Transverse colon (tissue), 4 donors: ENCODE measurements around the gene CENPF. TPM values are rescaled to one million over a fixed set of nuclear protein-coding genes. Genes with fewer than 3 reads are reported as not detected.

Experiments
- DNase-seq: peaks from one replicate; pipeline ENCODE4 v3.0.0-alpha.2; 2019
- H3K27ac ChIP-seq, 4 donors: fragments of 200-600 bp; sonication (generic); 2 replicates each; pipeline ENCODE4 v1.5.1; 2016 to 2018; ENCODE audit warnings: inconsistent platforms in 4 of 4
- H3K27me3 ChIP-seq: fragments of 200-600 bp; sonication (generic); 2 replicates; pipeline ENCODE4 v1.5.1; 2017; ENCODE audit warnings: inconsistent platforms
- H3K36me3 ChIP-seq, 4 donors: fragments of 200-600 bp; sonication (generic); 2 replicates each; pipeline ENCODE4 v1.5.1; 2017 to 2019; ENCODE audit warnings: inconsistent platforms in 4 of 4
- H3K4me1 ChIP-seq, 4 donors: fragments of 200-600 bp; sonication (generic); 2 replicates each; pipeline ENCODE4 v1.5.1; 2017 to 2020; ENCODE audit warnings: inconsistent platforms in 4 of 4
- H3K4me3 ChIP-seq, 4 donors: fragments of 200-600 bp; sonication (generic); 1 replicate in 1 of 4; 2 replicates in 3 of 4; pipeline versions ENCODE4 v1.5.1 to v1.6.1; 2017 to 2019; ENCODE audit warnings: inconsistent platforms in 4 of 4
- H3K9me3 ChIP-seq, 2 donors: fragments of 200-600 bp; sonication (generic); 2 replicates each; pipeline ENCODE4 v1.5.1; 2017 to 2019; ENCODE audit warnings: inconsistent platforms in 2 of 2
- CTCF ChIP-seq, 5 experiments: fragments of 200-600 bp in 3 of 5; fragments of 450-650 bp in 2 of 5; sonication (generic) in 3 of 5; IDR thresholded peaks; 1 replicate in 2 of 5; 2 replicates in 3 of 5; pipeline ENCODE4 v1.5.1; 2016 to 2017; ENCODE audit warnings: antibody characterized with exemption in 5 of 5, inconsistent platforms in 3 of 5, mild to moderate bottlenecking in 2 of 5, moderate library complexity in 1 of 5
- EP300 ChIP-seq: sonication (generic); formaldehyde crosslinking; IDR thresholded peaks from one replicate; pipeline ENCODE4 v1.6.1; 2017; ENCODE audit warnings: antibody characterized with exemption, low read depth
- POLR2A ChIP-seq: fragments of 450-650 bp; IDR thresholded peaks from one replicate; pipeline ENCODE4 v1.6.1; 2016; ENCODE audit warnings: antibody characterized with exemption, mild to moderate bottlenecking, moderate library complexity
- POLR2AphosphoS5 ChIP-seq, 3 donors: sonication (generic); formaldehyde crosslinking; IDR thresholded peaks; one replicate each; pipeline ENCODE4 v1.6.1; 2016; ENCODE audit warnings: antibody characterized with exemption in 3 of 3
- WGBS, 2 donors: methylation state at CpG; one replicate each; pipeline ENCODE4 v1.1.5; 2018; ENCODE audit warnings: low coverage in 1 of 2; 5-methylcytosine and 5-hydroxymethylcytosine counted together
- in situ Hi-C, 4 donors: fragments of 200-750 bp; cut with MboI; loops; one replicate each; pipeline versions ENCODE4 v1.15.0 to v1.15.1; 2017; ENCODE audit warnings: low sequenced_read_pairs in 3 of 4, low pct_ligation_motif_present in 1 of 4, low pct_unique_long_range_greater_than_20kb in 1 of 4
- intact Hi-C: fragments of 100-400 bp; cut with DNase I; formaldehyde crosslinking; loops from one replicate; pipeline ENCODE4 v1.15.1; 2023; ENCODE audit warnings: low total_unique reads
- total RNA-seq, 4 donors: library from RNA; depleted of rRNA; stranded (reverse); fragments of >200 nt; gene quantifications; one replicate each; pipeline ENCODE4 v1.1.0, GENCODE V29; 2016

Gene CENPF
- total RNA-seq, 4 donors from 2014 or later = 1.5 to 49.8 (median 3.4) TPM

GRCh38 chr1:214658175-214658574 lies 55.2 kb downstream of the CENPF start:
- Histone ChIP-seq H3K4me1 (no peaks in the 10 kb centered on the region), H3K4me3 (no peak overlapping the region), H3K27me3 (no peaks in the 10 kb centered on the region), H3K27ac (no peak overlapping the region), H3K9me3 (no peaks in the 10 kb centered on the region), H3K36me3 (no peaks in the 10 kb centered on the region)
- TF ChIP-seq POLR2AphosphoS5 (IDR thresholded peaks at IDR 0.05) (no peak), CTCF (IDR thresholded peaks at IDR 0.05) (no peak), EP300 (no peak), POLR2A (no peak)
- WGBS, 2 donors = 58 to 73% methylated on average over 1 of the region's 1 CpG
- intact Hi-C loops (no loop called here), in situ Hi-C loops (loop anchor here in 1 of 4 donors (25.0 kb wide), 1 partner anchor 854 kb away; no protein-coding TSS in a partner anchor)
- DNase-seq = no peak

- H3K27ac ChIP-seq = no peak overlapping the region
- H3K36me3 ChIP-seq = no peaks in the 10 kb centered on the region
- no peaks in the 10 kb centered on the region for H3K9me3 ChIP-seq
- in situ Hi-C loops (loop anchor here in 1 of 4 donors (25.0 kb wide), 1 partner anchor 854 kb away; no protein-coding TSS in a partner anchor), intact Hi-C loops (no loop called here)
- TF ChIP-seq POLR2A = no peak
- no peak for TF ChIP-seq POLR2AphosphoS5 (IDR thresholded peaks at IDR 0.05)
- WGBS, 2 donors = 86 to 91% methylated on average over 7 to 9 of the region's 9 CpGs
- DNase-seq = no peak
- no peak overlapping the region for H3K4me3 ChIP-seq
- no peaks in the 10 kb centered on the region for H3K27me3 ChIP-seq
- H3K4me1 ChIP-seq = no peaks in the 10 kb centered on the region
Measured at GRCh38 chr1:214658785-214659184, 55.8 kb downstream of the CENPF start.

- no peaks in the 10 kb centered on the region for H3K4me1 ChIP-seq
- H3K36me3 ChIP-seq = no peaks in the 10 kb centered on the region
- DNase-seq = no peak
- WGBS, 2 donors = 64 to 89% methylated on average over 2 of the region's 2 CpGs
- H3K4me3 ChIP-seq = no peak overlapping the region
- no peaks in the 10 kb centered on the region for H3K27me3 ChIP-seq
- TF ChIP-seq POLR2AphosphoS5 (IDR thresholded peaks at IDR 0.05) (no peak), POLR2A (no peak), EP300 (no peak), CTCF (IDR thresholded peaks at IDR 0.05) (no peak)
- no peak overlapping the region for H3K27ac ChIP-seq
- in situ Hi-C loops (loop anchor here in 1 of 4 donors (25.0 kb wide), 1 partner anchor 852 kb away; no protein-coding TSS in a partner anchor), intact Hi-C loops (no loop called here)
- H3K9me3 ChIP-seq = no peaks in the 10 kb centered on the region
Measured at GRCh38 chr1:214660190-214660589, 57.2 kb downstream of the CENPF start.

- intact Hi-C loops (no loop called here), in situ Hi-C loops (loop anchor here in 1 of 4 donors (25.0 kb wide), 1 partner anchor 851 kb away; no protein-coding TSS in a partner anchor)
- DNase-seq = peak; percentile 9
- Histone ChIP-seq H3K9me3 (no peaks in the 10 kb centered on the region), H3K27ac (no peak overlapping the region), H3K36me3 (no peaks in the 10 kb centered on the region), H3K4me1 (no peaks in the 10 kb centered on the region), H3K27me3 (no peaks in the 10 kb centered on the region), H3K4me3 (no peak overlapping the region)
- TF ChIP-seq POLR2AphosphoS5 (IDR thresholded peaks at IDR 0.05) (no peak), POLR2A (no peak), CTCF (IDR thresholded peaks at IDR 0.05) (peak in 2 of 5 experiments; percentile 9 to 13), EP300 (no peak)
- WGBS, 2 donors = 53 to 81% methylated on average over 4 of the region's 4 CpGs
Measured at GRCh38 chr1:214660900-214661299, 57.9 kb downstream of the CENPF start.
